ENCODE data around the gene PRKN.

GRCh38 chr6:161844804-161845203, 882.8 kb downstream of the PRKN start:
- TF ChIP-seq, protein P1, sequence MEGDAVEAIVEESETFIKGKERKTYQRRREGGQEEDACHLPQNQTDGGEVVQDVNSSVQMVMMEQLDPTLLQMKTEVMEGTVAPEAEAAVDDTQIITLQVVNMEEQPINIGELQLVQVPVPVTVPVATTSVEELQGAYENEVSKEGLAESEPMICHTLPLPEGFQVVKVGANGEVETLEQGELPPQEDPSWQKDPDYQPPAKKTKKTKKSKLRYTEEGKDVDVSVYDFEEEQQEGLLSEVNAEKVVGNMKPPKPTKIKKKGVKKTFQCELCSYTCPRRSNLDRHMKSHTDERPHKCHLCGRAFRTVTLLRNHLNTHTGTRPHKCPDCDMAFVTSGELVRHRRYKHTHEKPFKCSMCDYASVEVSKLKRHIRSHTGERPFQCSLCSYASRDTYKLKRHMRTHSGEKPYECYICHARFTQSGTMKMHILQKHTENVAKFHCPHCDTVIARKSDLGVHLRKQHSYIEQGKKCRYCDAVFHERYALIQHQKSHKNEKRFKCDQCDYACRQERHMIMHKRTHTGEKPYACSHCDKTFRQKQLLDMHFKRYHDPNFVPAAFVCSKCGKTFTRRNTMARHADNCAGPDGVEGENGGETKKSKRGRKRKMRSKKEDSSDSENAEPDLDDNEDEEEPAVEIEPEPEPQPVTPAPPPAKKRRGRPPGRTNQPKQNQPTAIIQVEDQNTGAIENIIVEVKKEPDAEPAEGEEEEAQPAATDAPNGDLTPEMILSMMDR (IDR thresholded peaks at IDR 0.05; ENCODE audit: low read length) = no peak
- no peak for TF ChIP-seq EZH2 (IDR thresholded peaks at IDR 0.05; ENCODE audit: borderline replicate concordance, low read length)

All from OCI-LY1 (cell line).